B cell (primary cell): ENCODE data around the gene LEPROT.
"Not testable (repeated sequence)": the region's sequence is repeated elsewhere in the genome, so short reads cannot be mapped to it uniquely, and the experiment has no call there.

Source experiments
- EZH2 ChIP-seq: IDR thresholded peaks from 2 replicates; pipeline ENCODE4 v1.6.1; 2012; ENCODE audit warnings: borderline replicate concordance, low read depth, mild to moderate bottlenecking, moderate library complexity, low read length; ENCODE audit not compliant: insufficient read depth, poor library complexity, severe bottlenecking
- TF ChIP-seq, protein P1 (sequence below): fragments of 200-600 bp; IDR thresholded peaks from one replicate; pipeline ENCODE4 v1.8.0; 2022; ENCODE audit warnings: antibody characterized with exemption, mild to moderate bottlenecking

DNA sequence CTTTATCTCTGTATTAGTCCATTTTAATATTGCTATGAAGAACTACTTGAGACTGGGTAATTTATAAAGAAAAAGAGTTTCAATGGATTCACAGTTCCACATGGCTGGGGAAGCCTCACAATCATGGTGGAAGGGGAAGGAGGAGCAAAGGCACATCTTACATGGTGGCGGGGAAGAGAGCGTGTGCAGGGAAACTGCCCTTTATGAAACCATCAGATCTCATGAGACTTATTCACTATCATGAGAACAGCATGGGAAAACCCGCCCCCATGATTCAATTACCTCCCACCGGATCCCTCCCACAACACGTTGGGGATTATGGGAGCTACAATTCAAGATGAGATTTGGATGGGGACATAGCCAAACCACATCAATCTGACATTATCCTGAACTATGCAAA lies 36.0 kb upstream of the LEPROT start:
- TF ChIP-seq EZH2, result not testable (repeated sequence)
- TF ChIP-seq, protein P1, sequence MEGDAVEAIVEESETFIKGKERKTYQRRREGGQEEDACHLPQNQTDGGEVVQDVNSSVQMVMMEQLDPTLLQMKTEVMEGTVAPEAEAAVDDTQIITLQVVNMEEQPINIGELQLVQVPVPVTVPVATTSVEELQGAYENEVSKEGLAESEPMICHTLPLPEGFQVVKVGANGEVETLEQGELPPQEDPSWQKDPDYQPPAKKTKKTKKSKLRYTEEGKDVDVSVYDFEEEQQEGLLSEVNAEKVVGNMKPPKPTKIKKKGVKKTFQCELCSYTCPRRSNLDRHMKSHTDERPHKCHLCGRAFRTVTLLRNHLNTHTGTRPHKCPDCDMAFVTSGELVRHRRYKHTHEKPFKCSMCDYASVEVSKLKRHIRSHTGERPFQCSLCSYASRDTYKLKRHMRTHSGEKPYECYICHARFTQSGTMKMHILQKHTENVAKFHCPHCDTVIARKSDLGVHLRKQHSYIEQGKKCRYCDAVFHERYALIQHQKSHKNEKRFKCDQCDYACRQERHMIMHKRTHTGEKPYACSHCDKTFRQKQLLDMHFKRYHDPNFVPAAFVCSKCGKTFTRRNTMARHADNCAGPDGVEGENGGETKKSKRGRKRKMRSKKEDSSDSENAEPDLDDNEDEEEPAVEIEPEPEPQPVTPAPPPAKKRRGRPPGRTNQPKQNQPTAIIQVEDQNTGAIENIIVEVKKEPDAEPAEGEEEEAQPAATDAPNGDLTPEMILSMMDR, result not testable (repeated sequence)
